Metanephros (tissue), 2 donors: Measurements from ENCODE around the gene OR4F6. TPM values are rescaled to one million over a fixed set of nuclear protein-coding genes. Genes with fewer than 3 reads are reported as not detected.

Source experiments
- small RNA-seq: library from RNA; depleted of rRNA; stranded (forward); fragments of <200 nt; gene quantifications from one replicate; pipeline ENCODE3, GENCODE V24; 2014; ENCODE audit warnings: low replicate concordance
- total RNA-seq: library from RNA; depleted of rRNA; stranded (reverse); fragments of >200 nt; gene quantifications from one replicate; pipeline ENCODE4 v1.2.3, GENCODE V29; 2014

The OR4F6 gene, protein sequence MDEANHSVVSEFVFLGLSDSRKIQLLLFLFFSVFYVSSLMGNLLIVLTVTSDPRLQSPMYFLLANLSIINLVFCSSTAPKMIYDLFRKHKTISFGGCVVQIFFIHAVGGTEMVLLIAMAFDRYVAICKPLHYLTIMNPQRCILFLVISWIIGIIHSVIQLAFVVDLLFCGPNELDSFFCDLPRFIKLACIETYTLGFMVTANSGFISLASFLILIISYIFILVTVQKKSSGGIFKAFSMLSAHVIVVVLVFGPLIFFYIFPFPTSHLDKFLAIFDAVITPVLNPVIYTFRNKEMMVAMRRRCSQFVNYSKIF
- total RNA-seq = not detected

DNA sequence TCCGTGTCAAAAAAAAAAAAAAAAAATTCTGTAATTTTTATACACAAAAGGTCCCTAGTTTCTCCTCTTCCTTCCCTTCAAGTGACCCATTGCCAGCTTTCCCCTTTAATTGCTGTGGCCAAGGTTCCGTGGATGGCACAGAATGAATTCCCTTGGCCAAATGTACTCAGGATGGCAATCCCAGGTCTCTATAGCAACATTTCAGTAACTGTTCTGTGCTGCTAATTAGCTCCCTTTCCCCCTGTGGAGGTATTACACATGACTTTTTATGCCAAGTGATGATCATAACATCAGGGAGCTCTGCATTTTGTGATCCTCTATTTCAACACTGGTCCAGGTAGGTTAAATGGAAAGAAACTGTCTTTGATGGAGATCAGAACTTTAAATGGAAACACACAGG lies at the start of gene OR4F6:
OR4F6 (plus strand) TSS at position 301 of the 400 bp plus-strand sequence. CDS start 2,211 bp downstream, outside the sequence.

GRCh38 chr15:101811902-101812301 lies 8.6 kb downstream of the OR4F6 start, which contains the start of gene OR4F15:
OR4F15 (plus strand) TSS chr15:101812202; CDS start chr15:101818187, 5,985 bp downstream.

Small RNA genes lying within 50 kb of the gene (small RNA-seq; reads per million reads assigned to genes)
- not detected for gene RN7SL209P

Other genes with a start within 250 kb of the OR4F6 start
- gene TM2D3, start 151.1 kb upstream of the OR4F6 start, total RNA-seq = 75.9 TPM
- 21.4 TPM for gene TARS3, start 79.0 kb upstream of the OR4F6 start, total RNA-seq
- 0.35 TPM for gene OR4F15, start 8.7 kb downstream of the OR4F6 start, total RNA-seq